ENCODE results near the gene FLNB. TPM values are rescaled to one million over a fixed set of nuclear protein-coding genes. Genes with fewer than 3 reads are reported as not detected.

FLNB gene
- total and polyA plus RNA-seq, 9 of the 15 experiments (the other 6 are each of a cell fraction or from before 2014, with no cell fraction given): 9.4 to 48.1 (median 25.6) TPM

DNA sequence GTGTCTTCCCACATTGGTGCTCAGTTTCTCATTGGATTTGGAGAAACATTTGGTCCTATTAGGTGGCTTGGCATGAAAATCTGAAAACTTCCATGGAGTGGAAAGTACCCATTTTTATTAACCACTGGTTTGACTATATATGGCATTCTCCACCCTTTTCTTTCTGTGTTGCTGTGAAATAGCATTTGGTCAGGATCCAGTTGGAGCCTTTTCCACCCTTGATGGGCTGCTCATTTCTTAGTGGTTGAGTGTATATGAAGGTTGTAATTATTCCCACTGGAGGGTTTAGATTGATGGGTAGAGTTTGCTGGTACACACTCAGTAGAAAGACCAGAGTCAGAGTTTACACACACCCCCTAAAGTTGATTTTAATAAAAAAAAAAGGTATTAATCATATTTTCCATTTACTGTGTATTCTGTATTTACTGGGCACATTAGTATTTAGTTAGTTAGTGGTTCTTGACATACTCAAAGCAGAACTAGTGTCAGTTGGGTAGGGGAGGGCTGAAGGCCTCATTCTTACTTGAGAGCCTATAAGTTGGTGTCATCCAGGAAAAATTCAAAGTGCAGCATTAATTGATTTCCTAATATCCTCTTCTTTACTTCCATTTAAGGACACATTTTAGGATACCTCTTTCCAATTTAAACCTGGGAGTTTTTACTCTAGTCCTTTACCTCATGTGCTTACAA, 69.5 kb downstream of the FLNB start:
- H3K27ac ChIP-seq (ENCODE audit: extremely low read depth, low read depth, low read length): no peak overlapping the region
- H3K9me3 ChIP-seq (replicated peaks; ENCODE audit: control insufficient read depth, insufficient read depth, low read depth, low read length): no peaks in the 10 kb centered on the region
- BruUV-seq (replicated peaks): no TSS peak
- H4K20me1 ChIP-seq (replicated peaks; ENCODE audit: control insufficient read depth, insufficient read depth, low read length): no peaks in the 10 kb centered on the region
- H3K79me2 ChIP-seq (ENCODE audit: control insufficient read depth, insufficient read depth, low read length): peaks cover 7% of the 10 kb centered on the region; the same call in 1 of the 3 replicates
- DNase-seq (ENCODE audit: extremely low read depth in 1 of 4, low spot score in 3 of 4) (no peak), ATAC-seq (no peak), FAIRE-seq (no peak)
- H2AFZ ChIP-seq (ENCODE audit: low read depth, low read length): no peak overlapping the region
- intact Hi-C loops (cut with micrococcal nuclease) (no loop called here), in situ Hi-C loops (cut with MboI) (no loop called here)
- H3K4me3 ChIP-seq: no peak overlapping the region
- H3K9ac ChIP-seq (ENCODE audit: insufficient read depth in 1 of 2, low read depth in 2 of 2, low read length in 2 of 2): no peak overlapping the region
- H3K4me2 ChIP-seq (ENCODE audit: insufficient read depth, low read length): no peak overlapping the region
- ChIA-PET CTCF (ENCODE audit: low intra/inter-chr PET ratio) (interaction anchor here (0.6 kb wide), 1 partner anchor 28 kb away, joined by 6 read pairs; no protein-coding TSS in a partner anchor), POLR2A (no interaction called here)
- H3K9me1 ChIP-seq (ENCODE audit: control insufficient read depth, insufficient read depth, low read length): no peaks in the 10 kb centered on the region
- peaks cover 30% of the 10 kb centered on the region for H3K36me3 ChIP-seq (ENCODE audit: control insufficient read depth, insufficient read depth, low read length)
- H3K4me1 ChIP-seq (replicated peaks in 1 of 2; ENCODE audit: control insufficient read depth in 2 of 2, insufficient read depth in 2 of 2, low read length in 2 of 2): peaks cover 3 to 15% of the 10 kb centered on the region in 2 experiments; a peak in 2 of 5 replicates
- no peaks in the 10 kb centered on the region for H3K27me3 ChIP-seq (ENCODE audit: control insufficient read depth in 2 of 2, insufficient read depth in 2 of 2, low read length in 2 of 2)
- TF ChIP-seq ZNF707 (CRISPR knock-in tag; conservative IDR thresholded peaks at IDR 0.05) (no peak), TAF15 (IDR thresholded peaks at IDR 0.05; ENCODE audit: low read depth, low read length) (no peak), TGIF2 (CRISPR knock-in tag; IDR thresholded peaks at IDR 0.05) (no peak), NONO (IDR thresholded peaks at IDR 0.05; ENCODE audit: low read depth in 2 of 2, low read length in 1 of 2) (no peak), POU5F1 (IDR thresholded peaks at IDR 0.05; ENCODE audit: borderline replicate concordance, low read depth, low read length, partially characterized antibody) (no peak), PURB (CRISPR knock-in tag; IDR thresholded peaks at IDR 0.05; ENCODE audit: low read depth) (no peak), RBM39 (optimal IDR thresholded peaks at IDR 0.05; ENCODE audit: low read depth, low read length) (no peak), HMGN3 (IDR thresholded peaks at IDR 0.05; ENCODE audit: borderline replicate concordance, extremely low read depth, insufficient read length, low read depth, low read length) (no peak)
- TF ChIP-seq, protein P1, sequence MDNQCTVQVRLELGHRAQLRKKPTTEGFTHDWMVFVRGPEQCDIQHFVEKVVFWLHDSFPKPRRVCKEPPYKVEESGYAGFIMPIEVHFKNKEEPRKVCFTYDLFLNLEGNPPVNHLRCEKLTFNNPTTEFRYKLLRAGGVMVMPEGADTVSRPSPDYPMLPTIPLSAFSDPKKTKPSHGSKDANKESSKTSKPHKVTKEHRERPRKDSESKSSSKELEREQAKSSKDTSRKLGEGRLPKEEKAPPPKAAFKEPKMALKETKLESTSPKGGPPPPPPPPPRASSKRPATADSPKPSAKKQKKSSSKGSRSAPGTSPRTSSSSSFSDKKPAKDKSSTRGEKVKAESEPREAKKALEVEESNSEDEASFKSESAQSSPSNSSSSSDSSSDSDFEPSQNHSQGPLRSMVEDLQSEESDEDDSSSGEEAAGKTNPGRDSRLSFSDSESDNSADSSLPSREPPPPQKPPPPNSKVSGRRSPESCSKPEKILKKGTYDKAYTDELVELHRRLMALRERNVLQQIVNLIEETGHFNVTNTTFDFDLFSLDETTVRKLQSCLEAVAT (IDR thresholded peaks at IDR 0.05): no peak
- TF ChIP-seq, protein P2, sequence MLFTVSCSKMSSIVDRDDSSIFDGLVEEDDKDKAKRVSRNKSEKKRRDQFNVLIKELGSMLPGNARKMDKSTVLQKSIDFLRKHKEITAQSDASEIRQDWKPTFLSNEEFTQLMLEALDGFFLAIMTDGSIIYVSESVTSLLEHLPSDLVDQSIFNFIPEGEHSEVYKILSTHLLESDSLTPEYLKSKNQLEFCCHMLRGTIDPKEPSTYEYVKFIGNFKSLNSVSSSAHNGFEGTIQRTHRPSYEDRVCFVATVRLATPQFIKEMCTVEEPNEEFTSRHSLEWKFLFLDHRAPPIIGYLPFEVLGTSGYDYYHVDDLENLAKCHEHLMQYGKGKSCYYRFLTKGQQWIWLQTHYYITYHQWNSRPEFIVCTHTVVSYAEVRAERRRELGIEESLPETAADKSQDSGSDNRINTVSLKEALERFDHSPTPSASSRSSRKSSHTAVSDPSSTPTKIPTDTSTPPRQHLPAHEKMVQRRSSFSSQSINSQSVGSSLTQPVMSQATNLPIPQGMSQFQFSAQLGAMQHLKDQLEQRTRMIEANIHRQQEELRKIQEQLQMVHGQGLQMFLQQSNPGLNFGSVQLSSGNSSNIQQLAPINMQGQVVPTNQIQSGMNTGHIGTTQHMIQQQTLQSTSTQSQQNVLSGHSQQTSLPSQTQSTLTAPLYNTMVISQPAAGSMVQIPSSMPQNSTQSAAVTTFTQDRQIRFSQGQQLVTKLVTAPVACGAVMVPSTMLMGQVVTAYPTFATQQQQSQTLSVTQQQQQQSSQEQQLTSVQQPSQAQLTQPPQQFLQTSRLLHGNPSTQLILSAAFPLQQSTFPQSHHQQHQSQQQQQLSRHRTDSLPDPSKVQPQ (CRISPR knock-in tag; IDR thresholded peaks at IDR 0.05; ENCODE audit: borderline replicate concordance): no peak
- TF ChIP-seq, protein P3, sequence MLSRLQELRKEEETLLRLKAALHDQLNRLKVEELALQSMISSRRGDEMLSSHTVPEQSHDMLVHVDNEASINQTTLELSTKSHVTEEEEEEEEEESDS (CRISPR knock-in tag; IDR thresholded peaks at IDR 0.05): no peak
- TF ChIP-seq, protein P4, sequence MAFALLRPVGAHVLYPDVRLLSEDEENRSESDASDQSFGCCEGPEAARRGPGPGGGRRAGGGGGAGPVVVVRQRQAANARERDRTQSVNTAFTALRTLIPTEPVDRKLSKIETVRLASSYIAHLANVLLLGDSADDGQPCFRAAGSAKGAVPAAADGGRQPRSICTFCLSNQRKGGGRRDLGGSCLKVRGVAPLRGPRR (CRISPR knock-in tag; IDR thresholded peaks at IDR 0.05): no peak
- TF ChIP-seq, protein P5, sequence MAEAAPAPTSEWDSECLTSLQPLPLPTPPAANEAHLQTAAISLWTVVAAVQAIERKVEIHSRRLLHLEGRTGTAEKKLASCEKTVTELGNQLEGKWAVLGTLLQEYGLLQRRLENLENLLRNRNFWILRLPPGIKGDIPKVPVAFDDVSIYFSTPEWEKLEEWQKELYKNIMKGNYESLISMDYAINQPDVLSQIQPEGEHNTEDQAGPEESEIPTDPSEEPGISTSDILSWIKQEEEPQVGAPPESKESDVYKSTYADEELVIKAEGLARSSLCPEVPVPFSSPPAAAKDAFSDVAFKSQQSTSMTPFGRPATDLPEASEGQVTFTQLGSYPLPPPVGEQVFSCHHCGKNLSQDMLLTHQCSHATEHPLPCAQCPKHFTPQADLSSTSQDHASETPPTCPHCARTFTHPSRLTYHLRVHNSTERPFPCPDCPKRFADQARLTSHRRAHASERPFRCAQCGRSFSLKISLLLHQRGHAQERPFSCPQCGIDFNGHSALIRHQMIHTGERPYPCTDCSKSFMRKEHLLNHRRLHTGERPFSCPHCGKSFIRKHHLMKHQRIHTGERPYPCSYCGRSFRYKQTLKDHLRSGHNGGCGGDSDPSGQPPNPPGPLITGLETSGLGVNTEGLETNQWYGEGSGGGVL (CRISPR knock-in tag; IDR thresholded peaks at IDR 0.05): no peak
- TF ChIP-seq, protein P6, sequence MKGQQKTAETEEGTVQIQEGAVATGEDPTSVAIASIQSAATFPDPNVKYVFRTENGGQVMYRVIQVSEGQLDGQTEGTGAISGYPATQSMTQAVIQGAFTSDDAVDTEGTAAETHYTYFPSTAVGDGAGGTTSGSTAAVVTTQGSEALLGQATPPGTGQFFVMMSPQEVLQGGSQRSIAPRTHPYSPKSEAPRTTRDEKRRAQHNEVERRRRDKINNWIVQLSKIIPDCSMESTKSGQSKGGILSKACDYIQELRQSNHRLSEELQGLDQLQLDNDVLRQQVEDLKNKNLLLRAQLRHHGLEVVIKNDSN (CRISPR knock-in tag; IDR thresholded peaks at IDR 0.05): no peak

All from K562 (cell line).